ENCODE results near the gene SNRPB.
"Not testable (repeated sequence)": the region's sequence is repeated elsewhere in the genome, so short reads cannot be mapped to it uniquely, and the experiment has no call there.

GRCh38 chr20:2504803-2505202, 34.2 kb upstream of the SNRPB start:
- TF ChIP-seq CTCF, POLR2A (IDR thresholded peaks at IDR 0.05): not testable (repeated sequence)
